Measurements from ENCODE around the gene MED25.

MED25 gene

GRCh38 chr19:49844138-49845095 is 26.3 kb downstream of the MED25 start:
- DNase-seq (ENCODE audit: low spot score): no peak

- DNase-seq (ENCODE audit: low spot score): no peak
Measured at GRCh38 chr19:49845414-49845813, 27.3 kb downstream of the MED25 start.

- no peak for DNase-seq (ENCODE audit: low spot score)
Measured at GRCh38 chr19:49846408-49846807, 28.3 kb downstream of the MED25 start.

GRCh38 chr19:49847731-49848696 is 29.9 kb downstream of the MED25 start:
- peak; percentile 41 for DNase-seq (ENCODE audit: low spot score)

- no peak for DNase-seq (ENCODE audit: low spot score)
Measured at GRCh38 chr19:49848938-49849337, 30.8 kb downstream of the MED25 start.

- DNase-seq (ENCODE audit: low spot score): no peak
Measured at GRCh38 chr19:49849433-49850220, 31.5 kb downstream of the MED25 start.

- no peak for DNase-seq (ENCODE audit: low spot score)
Measured at GRCh38 chr19:49850221-49850486, 32.1 kb downstream of the MED25 start.

GRCh38 chr19:49850487-49851342 is 32.6 kb downstream of the MED25 start, which contains the start of gene PTOV1:
PTOV1 (plus strand) TSS chr19:49851159.
- peak; percentile 98 for DNase-seq (ENCODE audit: low spot score)

- DNase-seq (ENCODE audit: low spot score): peak; percentile 66
Measured at GRCh38 chr19:49851456-49852259, 33.6 kb downstream of the MED25 start.

GRCh38 chr19:49852631-49853126 is 34.6 kb downstream of the MED25 start:
- no peak for DNase-seq (ENCODE audit: low spot score)

- DNase-seq (ENCODE audit: low spot score): no peak
Measured at GRCh38 chr19:49853852-49854377, 35.8 kb downstream of the MED25 start.

GRCh38 chr19:49854378-49855263 is 36.5 kb downstream of the MED25 start:
- DNase-seq (ENCODE audit: low spot score): no peak

- DNase-seq (ENCODE audit: low spot score): no peak
Measured at GRCh38 chr19:49855277-49855675, 37.2 kb downstream of the MED25 start.

- DNase-seq (ENCODE audit: low spot score): no peak
Measured at GRCh38 chr19:49855676-49856573, 37.8 kb downstream of the MED25 start.

- DNase-seq (ENCODE audit: low spot score): no peak
Measured at GRCh38 chr19:49856574-49857021, 38.5 kb downstream of the MED25 start.

GRCh38 chr19:49857061-49857837 is 39.2 kb downstream of the MED25 start:
- no peak for DNase-seq (ENCODE audit: low spot score)

GRCh38 chr19:49857838-49858087 is 39.7 kb downstream of the MED25 start:
- DNase-seq (ENCODE audit: low spot score): no peak

Data from GM03348 (cell line).